Measurements from ENCODE around the gene CAPZB.

DNA sequence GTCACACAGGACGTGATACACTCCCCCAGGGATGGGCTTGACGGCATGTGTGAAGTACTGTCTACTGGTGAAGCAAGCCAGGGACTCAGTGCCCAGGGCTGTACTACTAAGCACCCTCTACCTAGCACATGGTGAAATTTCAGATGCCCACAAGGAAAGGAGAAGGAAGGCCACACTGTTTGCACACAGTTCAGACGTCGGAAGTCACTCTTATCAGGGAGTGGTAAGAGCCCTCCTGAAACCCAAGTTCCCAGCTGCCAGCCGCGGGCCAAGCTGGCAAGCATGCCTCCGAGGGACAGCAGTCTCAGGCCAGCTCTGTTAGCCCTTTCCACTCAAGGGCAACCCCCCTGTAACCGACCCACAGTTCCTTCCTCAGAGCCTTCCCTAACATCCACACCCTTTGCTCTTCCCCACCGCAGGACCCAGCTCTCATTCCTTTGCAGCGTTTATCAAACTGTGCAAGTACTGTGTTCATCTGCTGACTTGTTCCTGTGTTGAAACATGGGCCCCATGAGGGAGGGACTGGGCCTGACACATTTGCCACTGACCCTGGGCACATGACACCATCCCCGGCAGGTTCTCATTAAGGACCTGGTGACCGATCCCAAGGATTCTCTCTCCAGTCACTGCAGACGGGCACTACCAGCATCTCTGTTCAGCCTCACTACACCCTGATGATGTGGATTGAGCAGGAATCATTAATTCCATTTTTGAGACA is 114.7 kb downstream of the CAPZB start:
- TF ChIP-seq, protein P1, sequence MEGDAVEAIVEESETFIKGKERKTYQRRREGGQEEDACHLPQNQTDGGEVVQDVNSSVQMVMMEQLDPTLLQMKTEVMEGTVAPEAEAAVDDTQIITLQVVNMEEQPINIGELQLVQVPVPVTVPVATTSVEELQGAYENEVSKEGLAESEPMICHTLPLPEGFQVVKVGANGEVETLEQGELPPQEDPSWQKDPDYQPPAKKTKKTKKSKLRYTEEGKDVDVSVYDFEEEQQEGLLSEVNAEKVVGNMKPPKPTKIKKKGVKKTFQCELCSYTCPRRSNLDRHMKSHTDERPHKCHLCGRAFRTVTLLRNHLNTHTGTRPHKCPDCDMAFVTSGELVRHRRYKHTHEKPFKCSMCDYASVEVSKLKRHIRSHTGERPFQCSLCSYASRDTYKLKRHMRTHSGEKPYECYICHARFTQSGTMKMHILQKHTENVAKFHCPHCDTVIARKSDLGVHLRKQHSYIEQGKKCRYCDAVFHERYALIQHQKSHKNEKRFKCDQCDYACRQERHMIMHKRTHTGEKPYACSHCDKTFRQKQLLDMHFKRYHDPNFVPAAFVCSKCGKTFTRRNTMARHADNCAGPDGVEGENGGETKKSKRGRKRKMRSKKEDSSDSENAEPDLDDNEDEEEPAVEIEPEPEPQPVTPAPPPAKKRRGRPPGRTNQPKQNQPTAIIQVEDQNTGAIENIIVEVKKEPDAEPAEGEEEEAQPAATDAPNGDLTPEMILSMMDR (IDR thresholded peaks at IDR 0.05), result no peak
- no peak for TF ChIP-seq POLR2A (IDR thresholded peaks at IDR 0.05)

Data from breast epithelium (tissue), 3 donors.